OCI-M2 (cell line): ENCODE results near the gene ELP5.
A peak's percentile ranks its signal among the peaks of the same experiment; 100 is the strongest.

Experiments used
- DNase-seq: peaks from one replicate; lab custom pipeline; 2025; ENCODE audit not compliant: unreplicated experiment; lab: John Stamatoyannopoulos, UW

The ELP5 gene

GRCh38 chr17:7282752-7283321 is 30.8 kb downstream of the ELP5 start:
- no peak for DNase-seq

- DNase-seq: no peak
Observed at GRCh38 chr17:7283471-7284216, 31.6 kb downstream of the ELP5 start.

GRCh38 chr17:7284911-7285310 is 32.9 kb downstream of the ELP5 start:
- DNase-seq: no peak

GRCh38 chr17:7285679-7286078 is 33.7 kb downstream of the ELP5 start:
- no peak for DNase-seq

GRCh38 chr17:7289256-7290032 is 37.4 kb downstream of the ELP5 start:
- no peak for DNase-seq

GRCh38 chr17:7290166-7290565 is 38.2 kb downstream of the ELP5 start:
- DNase-seq: no peak

GRCh38 chr17:7290685-7291084 is 38.7 kb downstream of the ELP5 start:
- no peak for DNase-seq

- no peak for DNase-seq
Observed at GRCh38 chr17:7292194-7292593, 40.2 kb downstream of the ELP5 start.

- no peak for DNase-seq
Observed at GRCh38 chr17:7292729-7293128, 40.7 kb downstream of the ELP5 start.

GRCh38 chr17:7293159-7293558 is 41.1 kb downstream of the ELP5 start:
- no peak for DNase-seq

GRCh38 chr17:7293816-7294613 is 42.0 kb downstream of the ELP5 start:
- DNase-seq: no peak

- DNase-seq: peak; percentile 42
Observed at GRCh38 chr17:7294614-7295153, 42.7 kb downstream of the ELP5 start, which contains the start of gene YBX2. YBX2 (minus strand) TSS chr17:7294639; CDS start chr17:7294500, 139 bp downstream.

- DNase-seq: no peak
Observed at GRCh38 chr17:7295230-7296180, 43.5 kb downstream of the ELP5 start.

GRCh38 chr17:7296189-7296861 is 44.3 kb downstream of the ELP5 start:
- DNase-seq: no peak

- DNase-seq: no peak
Observed at GRCh38 chr17:7304179-7304578, 52.2 kb downstream of the ELP5 start.

GRCh38 chr17:7306911-7307685 is 55.1 kb downstream of the ELP5 start, which contains the start of gene EIF5A:
EIF5A (plus strand) TSS chr17:7307628; CDS start chr17:7309636, 2,008 bp downstream.
- peak; percentile 82 for DNase-seq

GRCh38 chr17:7307686-7308624 is 55.9 kb downstream of the ELP5 start:
- no peak for DNase-seq
